Upper lobe of left lung (tissue), 4 donors: ENCODE data around the gene DCTPP1.

Experiments used
- CTCF ChIP-seq, 6 experiments: fragments of 450-650 bp in 4 of 6; fragments of 200-600 bp in 2 of 6; sonication (generic) in 2 of 6; IDR thresholded peaks; one replicate each; pipeline ENCODE4 v1.5.1; 2016 to 2019; ENCODE audit warnings: antibody characterized with exemption in 6 of 6
- POLR2A ChIP-seq, 4 donors: fragments of 450-650 bp; IDR thresholded peaks; one replicate each; pipeline ENCODE4 v1.5.1; 2016 to 2017; ENCODE audit warnings: antibody characterized with exemption in 4 of 4, mild to moderate bottlenecking in 2 of 4

- TF ChIP-seq CTCF (IDR thresholded peaks at IDR 0.05), result no peak
- TF ChIP-seq POLR2A (IDR thresholded peaks at IDR 0.05), result no peak
These were observed 47.2 kb upstream of the DCTPP1 start for GRCh38 chr16:30476991-30477390.
